GM21360 (cell line): Measurements from ENCODE around the gene PHKA2.

Source experiments
- ATAC-seq: cut with Tn5 transposase; IDR thresholded peaks from one replicate; pipeline ENCODE4 v1.9.1; 2021; ENCODE audit warnings: mild to moderate bottlenecking, moderate library complexity; ENCODE audit not compliant: unreplicated experiment

Gene PHKA2

GRCh38 chrX:18935893-18936292, 48.0 kb downstream of the PHKA2 start:
- ATAC-seq, result no peak

GRCh38 chrX:18934708-18935107, 49.2 kb downstream of the PHKA2 start:
- no peak for ATAC-seq

- no peak for ATAC-seq
Observed at GRCh38 chrX:18933617-18934016, 50.3 kb downstream of the PHKA2 start.

GRCh38 chrX:18931972-18932371, 51.9 kb downstream of the PHKA2 start:
- no peak for ATAC-seq

GRCh38 chrX:18929775-18930174, 54.1 kb downstream of the PHKA2 start:
- ATAC-seq, result no peak

GRCh38 chrX:18927558-18927957, 56.4 kb downstream of the PHKA2 start:
- ATAC-seq, result no peak

GRCh38 chrX:18924507-18925088, 59.3 kb downstream of the PHKA2 start:
- ATAC-seq, result no peak

GRCh38 chrX:18920566-18920965, 63.3 kb downstream of the PHKA2 start:
- no peak for ATAC-seq

- ATAC-seq, result no peak
Observed at GRCh38 chrX:18920079-18920478, 63.8 kb downstream of the PHKA2 start.

- no peak for ATAC-seq
Observed at GRCh38 chrX:18917831-18918230, 66.1 kb downstream of the PHKA2 start.

- no peak for ATAC-seq
Observed at GRCh38 chrX:18906286-18906685, 77.6 kb downstream of the PHKA2 start.

- ATAC-seq, result no peak
Observed at GRCh38 chrX:18900401-18900976, 83.4 kb downstream of the PHKA2 start.

- no peak for ATAC-seq
Observed at GRCh38 chrX:18899796-18900380, 84.0 kb downstream of the PHKA2 start.

- no peak for ATAC-seq
Observed at GRCh38 chrX:18898492-18898891, 85.4 kb downstream of the PHKA2 start.

GRCh38 chrX:18898091-18898490, 85.8 kb downstream of the PHKA2 start:
- ATAC-seq, result no peak

- ATAC-seq, result no peak
Observed at GRCh38 chrX:18897611-18898010, 86.3 kb downstream of the PHKA2 start.

- ATAC-seq, result no peak
Observed at GRCh38 chrX:18896680-18897544, 87.0 kb downstream of the PHKA2 start.

- ATAC-seq, result no peak
Observed at GRCh38 chrX:18895189-18895951, 88.5 kb downstream of the PHKA2 start.

- no peak for ATAC-seq
Observed at GRCh38 chrX:18894156-18894555, 89.8 kb downstream of the PHKA2 start.

GRCh38 chrX:18893536-18893935, 90.4 kb downstream of the PHKA2 start:
- no peak for ATAC-seq

- no peak for ATAC-seq
Observed at GRCh38 chrX:18892899-18893298, 91.0 kb downstream of the PHKA2 start.
